ENCODE measurements around the gene DYRK1A.

The DYRK1A gene

GRCh38 chr21:37385179-37385765 lies 18.7 kb downstream of the DYRK1A start:
- DNase-seq: no peak

- DNase-seq: no peak
Measured at GRCh38 chr21:37386151-37386550, 19.6 kb downstream of the DYRK1A start.

- no peak for DNase-seq
Measured at GRCh38 chr21:37389456-37389855, 22.9 kb downstream of the DYRK1A start.

GRCh38 chr21:37391666-37392065 lies 25.1 kb downstream of the DYRK1A start:
- DNase-seq: no peak

GRCh38 chr21:37392441-37392840 lies 25.9 kb downstream of the DYRK1A start:
- no peak for DNase-seq

GRCh38 chr21:37393030-37393429 lies 26.5 kb downstream of the DYRK1A start:
- DNase-seq: no peak

- DNase-seq: no peak
Measured at GRCh38 chr21:37393786-37394185, 27.2 kb downstream of the DYRK1A start.

- DNase-seq: no peak
Measured at GRCh38 chr21:37395961-37396360, 29.4 kb downstream of the DYRK1A start.

GRCh38 chr21:37396855-37397254 lies 30.3 kb downstream of the DYRK1A start:
- no peak for DNase-seq

GRCh38 chr21:37398697-37399096 lies 32.1 kb downstream of the DYRK1A start:
- DNase-seq: no peak

- no peak for DNase-seq
Measured at GRCh38 chr21:37402251-37402867, 35.8 kb downstream of the DYRK1A start.

- no peak for DNase-seq
Measured at GRCh38 chr21:37405629-37406028, 39.1 kb downstream of the DYRK1A start.

GRCh38 chr21:37407719-37408420 lies 41.3 kb downstream of the DYRK1A start:
- no peak for DNase-seq

GRCh38 chr21:37408464-37409193 lies 42.1 kb downstream of the DYRK1A start:
- DNase-seq: no peak

GRCh38 chr21:37410639-37411038 lies 44.1 kb downstream of the DYRK1A start:
- DNase-seq: no peak

GRCh38 chr21:37412603-37413360 lies 46.2 kb downstream of the DYRK1A start:
- DNase-seq: no peak

GRCh38 chr21:37413553-37414291 lies 47.1 kb downstream of the DYRK1A start:
- DNase-seq: no peak

GRCh38 chr21:37414292-37415253 lies 48.0 kb downstream of the DYRK1A start:
- no peak for DNase-seq

- no peak for DNase-seq
Measured at GRCh38 chr21:37415939-37416338, 49.4 kb downstream of the DYRK1A start.

GRCh38 chr21:37416914-37417313 lies 50.3 kb downstream of the DYRK1A start:
- no peak for DNase-seq

All from DMS 273 treated with DMSO at 0.1 percent for 48 hours (cell line).